Tibial nerve (tissue), 4 donors: ENCODE data around the gene ABCA5. TPM values are rescaled to one million over a fixed set of nuclear protein-coding genes. Genes with fewer than 3 reads are reported as not detected.

Source experiments
- DNase-seq, 2 donors: peaks; one replicate each; pipeline ENCODE4 v3.0.0-alpha.2; 2019; ENCODE audit warnings: low spot score in 2 of 2
- H3K27ac ChIP-seq, 4 donors: fragments of 200-600 bp; sonication (generic) in 3 of 4; one replicate each; pipeline ENCODE4 v1.5.1; 2017 to 2019; ENCODE audit warnings: mild to moderate bottlenecking in 1 of 4
- H3K27me3 ChIP-seq, 2 donors: fragments of 200-600 bp; sonication (generic) in 1 of 2; one replicate each; pipeline versions ENCODE4 v1.5.1 to v1.6.0; 2017 to 2019
- H3K36me3 ChIP-seq, 3 donors: fragments of 200-600 bp; sonication (generic); one replicate each; pipeline ENCODE4 v1.5.1; 2018 to 2019
- H3K4me1 ChIP-seq, 4 donors: fragments of 200-600 bp; sonication (generic) in 3 of 4; one replicate each; pipeline ENCODE4 v1.5.1; 2017 to 2019
- H3K4me3 ChIP-seq, 4 donors: fragments of 200-600 bp; sonication (generic) in 3 of 4; one replicate each; pipeline ENCODE4 v1.5.1; 2017 to 2019; ENCODE audit warnings: mild to moderate bottlenecking in 1 of 4, moderate library complexity in 1 of 4
- H3K9me3 ChIP-seq, 4 donors: fragments of 200-600 bp; sonication (generic) in 3 of 4; one replicate each; pipeline ENCODE4 v1.5.1; 2017 to 2019
- CTCF ChIP-seq, 5 experiments: fragments of 200-600 bp in 3 of 5; fragments of 450-650 bp in 2 of 5; sonication (generic) in 3 of 5; IDR thresholded peaks; one replicate each; pipeline ENCODE4 v1.5.1; 2016 to 2019; ENCODE audit warnings: antibody characterized with exemption in 5 of 5, mild to moderate bottlenecking in 3 of 5, moderate library complexity in 2 of 5
- EP300 ChIP-seq, 2 donors: sonication (generic); formaldehyde crosslinking; IDR thresholded peaks; one replicate each; pipeline ENCODE4 v1.6.1; 2017; ENCODE audit warnings: antibody characterized with exemption in 2 of 2, mild to moderate bottlenecking in 1 of 2
- POLR2A ChIP-seq, 2 donors: fragments of 450-650 bp; IDR thresholded peaks; one replicate each; pipeline ENCODE4 v1.6.1; 2017; ENCODE audit warnings: antibody characterized with exemption in 2 of 2, mild to moderate bottlenecking in 2 of 2, moderate library complexity in 2 of 2
- WGBS, 2 donors: methylation state at CpG; one replicate each; pipeline ENCODE4 v1.1.5; 2018; 5-methylcytosine and 5-hydroxymethylcytosine counted together
- total RNA-seq, 4 donors: library from RNA; depleted of rRNA; stranded (reverse); fragments of >200 nt; gene quantifications; one replicate each; pipeline ENCODE4 v1.1.0, GENCODE V29; 2016

Gene ABCA5
- total RNA-seq, 4 donors from 2014 or later, result 37.5 to 79.0 (median 58.2) TPM

DNA sequence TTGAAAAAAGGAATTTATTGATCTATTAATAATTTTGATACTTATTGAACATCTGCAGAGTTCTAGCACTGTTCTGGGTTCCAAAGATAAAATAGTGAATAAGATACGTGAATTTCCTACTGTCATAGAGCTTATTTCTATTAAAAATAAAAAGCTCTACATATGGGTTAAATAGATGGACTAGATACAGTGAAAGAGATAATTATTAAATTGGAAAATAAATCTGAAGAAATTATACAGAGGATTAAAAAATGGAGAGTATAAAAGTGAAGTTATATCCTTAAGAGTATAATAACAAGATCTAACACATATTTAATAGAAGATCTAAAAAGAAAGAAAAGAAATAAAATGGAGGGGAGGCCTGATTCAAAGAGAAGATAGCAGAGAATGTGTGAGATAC, 10.1 kb upstream of the ABCA5 start:
- H3K4me3 ChIP-seq, result no peak overlapping the region
- no peaks in the 10 kb centered on the region for H3K27me3 ChIP-seq
- no peak for DNase-seq
- TF ChIP-seq CTCF (IDR thresholded peaks at IDR 0.05), result no peak
- TF ChIP-seq POLR2A (IDR thresholded peaks at IDR 0.05), result no peak
- TF ChIP-seq EP300 (IDR thresholded peaks at IDR 0.05), result no peak
- H3K36me3 ChIP-seq, result no peaks in the 10 kb centered on the region
- peaks cover 0 to 5% (median 0%) of the 10 kb centered on the region in 4 donors for H3K9me3 ChIP-seq
- no peak overlapping the region for H3K27ac ChIP-seq
- 70 to 71% methylated on average over 1 of the region's 1 CpG for WGBS, 2 donors
- H3K4me1 ChIP-seq, result no peaks in the 10 kb centered on the region

DNA sequence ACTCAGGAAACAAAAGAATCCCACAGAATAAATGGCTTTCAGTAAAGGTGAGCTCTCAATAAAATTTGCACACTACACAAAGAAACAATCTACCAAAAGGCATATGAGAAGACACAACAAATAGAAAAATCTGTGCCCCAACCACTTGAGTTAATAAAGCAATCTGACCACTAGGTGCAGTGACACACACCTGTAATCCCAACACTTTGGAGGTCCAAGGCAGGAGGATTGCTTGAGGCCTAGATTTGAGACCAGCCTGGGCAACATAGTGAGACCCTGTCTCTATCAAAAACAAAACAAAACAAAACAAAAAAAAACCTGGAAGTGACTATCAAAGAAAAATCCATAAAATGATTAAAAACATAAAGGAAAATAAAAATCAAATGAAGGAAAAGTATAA, 9.6 kb upstream of the ABCA5 start:
- no peaks in the 10 kb centered on the region for H3K36me3 ChIP-seq

GRCh38 chr17:69335058-69335457, 8.1 kb upstream of the ABCA5 start:
- H3K4me1 ChIP-seq, result no peaks in the 10 kb centered on the region
- no peaks in the 10 kb centered on the region for H3K36me3 ChIP-seq
- H3K27ac ChIP-seq, result no peak overlapping the region
- H3K9me3 ChIP-seq, result peaks cover 0 to 5% (median 0%) of the 10 kb centered on the region in 4 donors
- H3K4me3 ChIP-seq, result no peak overlapping the region
- DNase-seq, result no peak
- WGBS, 2 donors, result 19 to 20% methylated on average over 2 of the region's 2 CpGs
- peak in 4 of 5 experiments; percentile 20 to 37 (median 28) for TF ChIP-seq CTCF (IDR thresholded peaks at IDR 0.05)
- no peak for TF ChIP-seq POLR2A (IDR thresholded peaks at IDR 0.05)
- no peaks in the 10 kb centered on the region for H3K27me3 ChIP-seq

More for the DNA sequence above, 9.6 kb upstream of the ABCA5 start:
- no peak overlapping the region for H3K4me3 ChIP-seq
- no peaks in the 10 kb centered on the region for H3K27me3 ChIP-seq
- no peak overlapping the region for H3K27ac ChIP-seq
- TF ChIP-seq CTCF (IDR thresholded peaks at IDR 0.05), result no peak
- no peak for TF ChIP-seq EP300 (IDR thresholded peaks at IDR 0.05)
- TF ChIP-seq POLR2A (IDR thresholded peaks at IDR 0.05), result no peak
- no peaks in the 10 kb centered on the region for H3K4me1 ChIP-seq
- no peak for DNase-seq
- peaks cover 0 to 5% (median 0%) of the 10 kb centered on the region in 4 donors for H3K9me3 ChIP-seq

DNA sequence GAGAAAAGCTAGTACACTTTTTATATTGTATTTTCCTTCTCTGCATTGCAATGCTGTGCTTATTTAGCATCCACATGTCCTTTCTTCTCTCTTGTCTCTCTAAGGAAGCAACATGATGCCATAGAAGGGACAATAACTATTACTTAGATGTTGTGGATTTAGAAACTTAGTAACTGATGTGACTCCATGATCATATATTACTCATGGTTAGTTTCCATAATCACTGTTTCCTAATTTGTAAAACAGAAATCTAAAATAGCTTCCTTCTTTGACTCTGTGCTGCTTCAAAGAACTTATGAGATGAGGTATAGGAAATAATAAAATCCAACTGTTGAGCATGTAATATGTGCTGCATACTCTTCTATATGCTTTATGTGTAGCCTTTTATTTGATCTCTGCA, 6.6 kb upstream of the ABCA5 start:
- DNase-seq, result no peak

GRCh38 chr17:69331756-69332155, 4.8 kb upstream of the ABCA5 start:
- WGBS, 2 donors, result 79 to 80% methylated on average over 2 of the region's 2 CpGs
- Histone ChIP-seq H3K4me1 (peaks cover 0 to 6% (median 3%) of the 10 kb centered on the region in 4 donors), H3K9me3 (no peaks in the 10 kb centered on the region), H3K27ac (no peak overlapping the region), H3K27me3 (no peaks in the 10 kb centered on the region), H3K36me3 (no peaks in the 10 kb centered on the region), H3K4me3 (no peak overlapping the region)
- no peak for TF ChIP-seq CTCF (IDR thresholded peaks at IDR 0.05)
- TF ChIP-seq EP300 (IDR thresholded peaks at IDR 0.05), result no peak
- no peak for TF ChIP-seq POLR2A (IDR thresholded peaks at IDR 0.05)
- no peak for DNase-seq

More for the DNA sequence above, 6.6 kb upstream of the ABCA5 start:
- Histone ChIP-seq H3K9me3 (peaks cover 0 to 5% (median 0%) of the 10 kb centered on the region in 4 donors), H3K4me3 (no peak overlapping the region), H3K27me3 (no peaks in the 10 kb centered on the region), H3K27ac (no peak overlapping the region), H3K4me1 (no peaks in the 10 kb centered on the region), H3K36me3 (no peaks in the 10 kb centered on the region)
- TF ChIP-seq CTCF (IDR thresholded peaks at IDR 0.05) (no peak), EP300 (IDR thresholded peaks at IDR 0.05) (no peak), POLR2A (IDR thresholded peaks at IDR 0.05) (no peak)
